ENCODE results near the gene STK24. TPM values are rescaled to one million over a fixed set of nuclear protein-coding genes. Genes with fewer than 3 reads are reported as not detected.

The STK24 gene
- total RNA-seq, 2 experiments from 2014 or later = 60.4 to 88.7 TPM

DNA sequence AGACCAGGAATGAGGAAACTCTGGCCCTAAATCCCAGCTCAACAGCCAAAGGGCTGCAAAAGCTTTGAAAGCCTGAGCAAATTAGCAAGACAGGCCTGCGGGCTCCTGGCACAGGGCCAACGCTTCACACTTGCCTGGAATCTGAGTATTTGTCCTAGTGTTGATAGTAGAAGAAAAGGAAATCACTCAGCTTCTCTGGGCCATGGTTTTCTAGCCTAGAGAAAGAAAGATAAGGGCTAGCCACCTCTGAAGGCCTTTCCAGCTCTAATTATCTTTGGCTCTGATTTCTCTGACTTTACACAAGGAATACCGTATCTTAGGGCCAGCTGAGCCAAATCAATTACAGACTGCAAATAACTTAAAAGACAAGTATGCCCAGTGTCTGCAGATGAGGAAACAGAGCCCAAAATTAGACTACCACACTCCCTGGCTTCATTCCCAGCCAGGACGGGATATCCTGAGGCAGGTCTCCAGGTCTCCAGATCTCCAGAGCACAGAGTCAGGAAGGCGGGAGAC lies 69.6 kb downstream of the STK24 start:
- ChIA-PET POLR2A (interaction anchor here (1.3 kb wide), 1 partner anchor 19 kb away, joined by 4 read pairs; no protein-coding TSS in a partner anchor), CTCF (ENCODE audit: unreplicated experiment) (interaction anchor here (0.6 kb wide), 1 partner anchor 41 kb away, joined by 3 read pairs; no protein-coding TSS in a partner anchor)
- no peaks in the 10 kb centered on the region for H3K4me1 ChIP-seq (ENCODE audit: insufficient read depth, low read length, poor library complexity, severe bottlenecking)
- intact Hi-C loops (cut with micrococcal nuclease; ENCODE audit: unreplicated experiment) = no loop called here
- BruUV-seq (replicated peaks) = no TSS peak
- no peak for DNase-seq (ENCODE audit: low spot score)
- H3K4me3 ChIP-seq (ENCODE audit: low read depth, low read length, poor library complexity, severe bottlenecking) = no peak overlapping the region
- TF ChIP-seq EZH2phosphoT487 (IDR thresholded peaks at IDR 0.05; ENCODE audit: borderline replicate concordance, low read depth, low read length) = no peak
- TF ChIP-seq, protein P1, sequence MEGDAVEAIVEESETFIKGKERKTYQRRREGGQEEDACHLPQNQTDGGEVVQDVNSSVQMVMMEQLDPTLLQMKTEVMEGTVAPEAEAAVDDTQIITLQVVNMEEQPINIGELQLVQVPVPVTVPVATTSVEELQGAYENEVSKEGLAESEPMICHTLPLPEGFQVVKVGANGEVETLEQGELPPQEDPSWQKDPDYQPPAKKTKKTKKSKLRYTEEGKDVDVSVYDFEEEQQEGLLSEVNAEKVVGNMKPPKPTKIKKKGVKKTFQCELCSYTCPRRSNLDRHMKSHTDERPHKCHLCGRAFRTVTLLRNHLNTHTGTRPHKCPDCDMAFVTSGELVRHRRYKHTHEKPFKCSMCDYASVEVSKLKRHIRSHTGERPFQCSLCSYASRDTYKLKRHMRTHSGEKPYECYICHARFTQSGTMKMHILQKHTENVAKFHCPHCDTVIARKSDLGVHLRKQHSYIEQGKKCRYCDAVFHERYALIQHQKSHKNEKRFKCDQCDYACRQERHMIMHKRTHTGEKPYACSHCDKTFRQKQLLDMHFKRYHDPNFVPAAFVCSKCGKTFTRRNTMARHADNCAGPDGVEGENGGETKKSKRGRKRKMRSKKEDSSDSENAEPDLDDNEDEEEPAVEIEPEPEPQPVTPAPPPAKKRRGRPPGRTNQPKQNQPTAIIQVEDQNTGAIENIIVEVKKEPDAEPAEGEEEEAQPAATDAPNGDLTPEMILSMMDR (conservative IDR thresholded peaks at IDR 0.05; ENCODE audit: low read length) = no peak
- H3K9me2 ChIP-seq (ENCODE audit: insufficient read depth, low read length) = no peaks in the 10 kb centered on the region
- no peaks in the 10 kb centered on the region for H3K9me3 ChIP-seq (ENCODE audit: low read length)
- H4K20me1 ChIP-seq (ENCODE audit: insufficient read depth, low read length) = peaks cover 26% of the 10 kb centered on the region; the same call in 1 of the 2 replicates
- no peak overlapping the region for H3K4me2 ChIP-seq (ENCODE audit: low read length)
- no peaks in the 10 kb centered on the region for H3K36me3 ChIP-seq (ENCODE audit: insufficient read depth, low read length)
- no peak overlapping the region for H3K27ac ChIP-seq (ENCODE audit: low read depth, low read length, poor library complexity, severe bottlenecking)
- H2AFZ ChIP-seq (ENCODE audit: low read length) = no peak overlapping the region
- H3K79me2 ChIP-seq (ENCODE audit: insufficient read depth, low read depth, low read length) = peaks cover 71% of the 10 kb centered on the region

DNA sequence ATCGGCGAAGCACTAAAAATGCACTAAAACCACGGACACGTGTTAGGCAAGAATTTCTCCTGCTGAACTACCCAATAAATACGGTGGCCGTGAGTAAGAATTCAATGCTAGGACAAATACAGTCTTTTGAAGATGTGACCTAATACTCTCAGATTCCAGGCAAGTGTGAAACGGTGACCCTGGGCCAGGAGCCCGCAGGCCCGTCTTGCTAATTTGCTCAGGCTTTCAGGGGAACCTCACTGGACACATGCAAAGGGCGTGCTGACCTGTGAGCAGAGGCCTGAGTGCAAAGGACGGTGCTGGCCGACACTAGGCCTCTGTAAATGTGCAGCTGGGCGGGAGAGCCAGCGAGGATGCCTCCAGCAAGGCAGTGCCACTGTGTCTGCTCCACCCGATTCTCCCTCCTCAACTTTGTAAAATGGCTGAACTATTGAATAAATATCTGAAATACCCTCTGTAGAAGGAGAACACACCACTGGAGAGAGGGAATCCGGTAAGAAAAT lies 70.1 kb downstream of the STK24 start:
- TF ChIP-seq, protein P1 (conservative IDR thresholded peaks at IDR 0.05; ENCODE audit: low read length) = no peak
- no peak for TF ChIP-seq EZH2phosphoT487 (IDR thresholded peaks at IDR 0.05; ENCODE audit: borderline replicate concordance, low read depth, low read length)
- no peak overlapping the region for H2AFZ ChIP-seq (ENCODE audit: low read length)
- CTCF ChIA-PET (ENCODE audit: unreplicated experiment) = interaction anchor here (0.6 kb wide), 1 partner anchor 41 kb away, joined by 3 read pairs; no protein-coding TSS in a partner anchor
- H3K4me3 ChIP-seq (ENCODE audit: low read depth, low read length, poor library complexity, severe bottlenecking) = no peak overlapping the region
- intact Hi-C loops (cut with micrococcal nuclease; ENCODE audit: unreplicated experiment) = no loop called here
- no peaks in the 10 kb centered on the region for H3K4me1 ChIP-seq (ENCODE audit: insufficient read depth, low read length, poor library complexity, severe bottlenecking)
- H3K36me3 ChIP-seq (ENCODE audit: insufficient read depth, low read length) = no peaks in the 10 kb centered on the region
- no TSS peak for BruUV-seq (replicated peaks)
- H4K20me1 ChIP-seq (ENCODE audit: insufficient read depth, low read length) = peaks cover 26% of the 10 kb centered on the region; the same call in 1 of the 2 replicates
- no peaks in the 10 kb centered on the region for H3K9me3 ChIP-seq (ENCODE audit: low read length)
- H3K9me2 ChIP-seq (ENCODE audit: insufficient read depth, low read length) = no peaks in the 10 kb centered on the region
- DNase-seq (ENCODE audit: low spot score) = no peak
- no peak overlapping the region for H3K27ac ChIP-seq (ENCODE audit: low read depth, low read length, poor library complexity, severe bottlenecking)
- H3K79me2 ChIP-seq (ENCODE audit: insufficient read depth, low read depth, low read length) = peaks cover 75% of the 10 kb centered on the region
- H3K4me2 ChIP-seq (ENCODE audit: low read length) = no peak overlapping the region
- POLR2A ChIA-PET = interaction anchor here (1.3 kb wide), 1 partner anchor 19 kb away, joined by 4 read pairs; no protein-coding TSS in a partner anchor

DNA sequence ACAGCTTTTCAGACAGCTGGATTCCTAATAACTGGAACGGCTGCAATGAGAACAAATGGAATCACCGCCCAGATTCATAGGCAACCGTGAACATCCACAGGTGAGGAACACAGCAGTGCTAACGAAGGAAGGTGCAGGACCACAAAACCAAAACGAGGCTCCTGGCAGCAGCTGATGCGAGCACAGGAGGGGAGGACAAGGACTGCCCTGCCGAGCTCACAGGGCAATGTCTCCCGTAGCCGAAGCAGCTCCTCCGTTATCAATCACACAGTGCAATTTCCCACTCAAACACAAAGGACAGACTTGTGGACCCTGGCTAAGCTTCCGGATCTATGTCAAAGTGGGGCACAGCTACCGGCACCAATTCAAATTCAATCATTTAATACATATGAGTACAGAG lies 70.6 kb downstream of the STK24 start:
- no peaks in the 10 kb centered on the region for H3K4me1 ChIP-seq (ENCODE audit: insufficient read depth, low read length, poor library complexity, severe bottlenecking)
- POLR2A ChIA-PET = no interaction called here
- no peaks in the 10 kb centered on the region for H3K9me2 ChIP-seq (ENCODE audit: insufficient read depth, low read length)

More for the DNA sequence above, 70.6 kb downstream of the STK24 start:
- peaks cover 26% of the 10 kb centered on the region; the same call in 1 of the 2 replicates for H4K20me1 ChIP-seq (ENCODE audit: insufficient read depth, low read length)
- no peak overlapping the region for H3K4me3 ChIP-seq (ENCODE audit: low read depth, low read length, poor library complexity, severe bottlenecking)
- peaks cover 74% of the 10 kb centered on the region for H3K79me2 ChIP-seq (ENCODE audit: insufficient read depth, low read depth, low read length)
- no peak for TF ChIP-seq EZH2phosphoT487 (IDR thresholded peaks at IDR 0.05; ENCODE audit: borderline replicate concordance, low read depth, low read length)
- TF ChIP-seq, protein P1 (conservative IDR thresholded peaks at IDR 0.05; ENCODE audit: low read length) = no peak
- CTCF ChIA-PET (ENCODE audit: unreplicated experiment) = no interaction called here
- DNase-seq (ENCODE audit: low spot score) = no peak
- no peaks in the 10 kb centered on the region for H3K36me3 ChIP-seq (ENCODE audit: insufficient read depth, low read length)
- no peak overlapping the region for H3K27ac ChIP-seq (ENCODE audit: low read depth, low read length, poor library complexity, severe bottlenecking)
- intact Hi-C loops (cut with micrococcal nuclease; ENCODE audit: unreplicated experiment) = no loop called here
- no peak overlapping the region for H3K4me2 ChIP-seq (ENCODE audit: low read length)
- no peaks in the 10 kb centered on the region for H3K9me3 ChIP-seq (ENCODE audit: low read length)
- BruUV-seq (replicated peaks) = no TSS peak
- no peak overlapping the region for H2AFZ ChIP-seq (ENCODE audit: low read length)

Measured in OCI-LY7 (cell line).